HG03469 (cell line): Measurements from ENCODE around the gene LNX2.

ENCODE experiments used
- ATAC-seq: cut with Tn5 transposase; IDR thresholded peaks from one replicate; pipeline ENCODE4 v1.9.1; 2021; ENCODE audit warnings: mild to moderate bottlenecking, moderate library complexity, moderate number of reproducible peaks; ENCODE audit not compliant: unreplicated experiment

The LNX2 gene

DNA sequence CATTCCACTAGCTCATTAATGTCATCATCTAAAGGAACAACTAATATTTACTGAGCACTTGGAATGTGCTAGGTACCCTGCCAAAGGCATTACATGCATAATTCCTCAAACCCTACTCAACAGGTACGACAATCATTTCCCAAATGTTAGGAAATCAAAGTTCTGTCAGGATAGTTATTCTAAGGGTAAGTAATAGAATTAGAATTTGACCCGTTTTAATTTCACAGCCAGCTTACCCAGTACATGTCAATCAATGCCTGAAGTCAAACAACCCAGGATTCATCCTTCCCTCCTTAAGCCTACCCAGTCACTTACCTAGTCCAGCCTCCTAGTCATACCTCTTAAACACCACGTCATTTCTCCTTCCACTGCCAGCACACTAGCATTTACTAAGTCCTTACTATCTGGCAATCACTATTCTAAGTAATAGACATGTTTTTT is 2.4 kb downstream of the LNX2 start:
- no peak for ATAC-seq

DNA sequence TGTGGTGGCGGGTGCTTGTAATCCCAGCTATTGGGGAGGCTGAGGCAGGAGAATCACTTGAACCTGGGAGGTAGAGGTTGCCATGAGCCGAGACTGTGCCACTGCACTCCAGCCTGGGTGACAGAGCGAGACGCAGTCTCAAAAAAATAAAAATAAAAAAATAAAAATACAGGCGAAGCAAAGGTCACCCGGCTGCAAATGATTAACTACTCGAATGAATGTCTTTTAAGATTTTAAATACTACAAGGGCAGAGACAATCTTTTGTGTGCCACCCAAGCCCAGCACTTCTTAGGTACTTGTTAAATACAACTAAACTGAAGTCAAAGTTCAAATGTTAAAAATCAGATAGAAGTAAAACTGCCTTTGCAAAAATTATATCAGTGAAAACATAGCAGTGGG is 6.7 kb downstream of the LNX2 start:
- no peak for ATAC-seq

DNA sequence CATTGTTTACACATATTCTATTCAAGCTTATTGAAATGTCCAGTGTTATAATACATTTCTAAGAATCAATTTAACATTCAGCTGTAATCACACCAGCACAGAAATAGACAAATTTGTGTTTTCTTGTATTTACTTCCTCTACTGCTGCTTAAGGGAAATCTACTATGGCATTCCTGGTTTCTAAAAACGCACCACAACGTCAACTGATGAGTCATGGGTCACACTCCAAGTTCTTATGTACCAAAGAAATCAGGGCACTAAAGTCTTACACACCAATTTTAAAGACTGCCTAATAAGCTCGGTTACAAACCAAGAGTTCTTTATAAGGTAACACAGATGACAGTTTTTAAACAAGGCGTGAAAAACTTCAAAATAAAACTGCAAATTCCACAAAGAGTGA is 13.2 kb downstream of the LNX2 start:
- no peak for ATAC-seq

DNA sequence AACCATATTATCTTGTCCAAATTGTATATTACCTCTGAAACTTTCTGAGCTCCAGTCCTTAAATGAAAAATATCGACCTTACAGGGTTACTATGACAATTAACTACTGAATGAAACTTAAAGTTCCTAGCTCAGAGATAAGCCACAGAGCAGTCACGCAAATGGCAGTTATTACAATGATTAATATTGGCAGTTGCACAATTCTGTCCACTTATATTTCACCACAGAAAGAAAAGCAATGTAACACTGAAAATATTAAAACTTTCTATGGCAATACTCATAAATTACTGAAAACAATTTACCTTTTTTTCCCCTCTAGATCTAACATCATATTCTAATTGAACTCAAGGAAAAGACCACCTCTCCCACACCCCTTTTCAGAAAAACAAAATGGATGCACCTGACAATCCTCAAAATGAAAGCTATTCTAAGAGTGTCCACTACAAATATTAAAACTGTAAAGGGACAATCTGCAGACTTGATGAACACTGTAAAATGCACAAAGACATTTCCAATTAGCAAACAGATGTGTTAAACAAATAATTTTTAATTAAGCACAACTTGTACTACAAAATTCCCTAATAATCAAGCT is 14.6 kb downstream of the LNX2 start:
- no peak for ATAC-seq

DNA sequence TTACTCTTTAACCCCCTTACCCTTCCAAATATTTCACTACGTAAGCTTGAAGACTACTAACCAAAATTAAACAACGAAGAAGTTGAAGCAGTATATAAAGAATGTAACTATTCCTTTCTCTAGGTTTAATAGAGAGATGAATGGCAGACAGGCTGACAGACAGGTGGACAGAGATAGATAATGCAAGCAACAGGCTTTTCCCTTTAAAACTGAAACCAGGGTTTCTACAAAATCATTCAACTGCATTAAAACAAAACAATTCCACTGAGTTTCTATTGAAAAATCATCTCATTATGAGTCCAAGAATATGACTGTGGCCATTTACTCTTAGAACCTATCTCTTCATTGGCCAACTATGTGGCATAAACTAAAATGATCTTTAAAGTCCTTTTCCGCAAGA is 15.2 kb downstream of the LNX2 start:
- no peak for ATAC-seq

DNA sequence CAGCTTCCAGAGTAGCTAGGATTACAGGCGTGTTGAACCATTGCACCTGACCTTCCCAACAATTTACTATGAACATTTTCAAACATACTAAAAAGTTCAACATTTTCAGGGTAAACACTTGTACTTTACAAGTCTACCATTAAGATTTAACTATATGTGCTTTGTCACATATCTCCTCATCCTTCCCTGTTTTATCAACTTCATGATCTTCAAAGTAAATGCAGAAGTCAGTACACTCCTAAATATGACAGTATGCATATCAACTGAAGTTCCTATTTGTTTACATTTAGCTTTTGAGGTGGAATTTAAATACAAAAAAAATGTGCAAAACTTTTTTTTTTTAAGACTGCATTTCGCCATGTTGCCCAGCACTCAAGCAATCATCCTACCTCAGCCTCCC is 18.5 kb downstream of the LNX2 start:
- no peak for ATAC-seq

DNA sequence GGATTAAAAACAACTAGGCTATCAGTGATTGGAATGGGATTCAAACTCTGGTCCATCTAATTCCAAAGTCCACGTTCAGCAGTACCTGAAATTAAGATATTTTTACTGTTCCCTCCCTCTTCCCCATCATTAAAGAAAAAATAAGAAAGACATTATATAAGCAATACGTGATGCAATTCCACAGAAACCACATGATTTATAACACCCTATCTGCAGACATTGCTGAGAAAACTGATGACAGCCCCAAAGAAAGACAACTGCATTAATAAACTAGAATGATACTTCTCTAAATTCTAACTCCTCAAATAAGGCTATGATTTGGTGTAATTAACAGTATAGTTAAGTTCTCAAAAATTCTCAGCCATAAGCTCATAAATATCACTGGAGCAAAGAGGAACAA is 19.1 kb downstream of the LNX2 start:
- ATAC-seq: no peak

DNA sequence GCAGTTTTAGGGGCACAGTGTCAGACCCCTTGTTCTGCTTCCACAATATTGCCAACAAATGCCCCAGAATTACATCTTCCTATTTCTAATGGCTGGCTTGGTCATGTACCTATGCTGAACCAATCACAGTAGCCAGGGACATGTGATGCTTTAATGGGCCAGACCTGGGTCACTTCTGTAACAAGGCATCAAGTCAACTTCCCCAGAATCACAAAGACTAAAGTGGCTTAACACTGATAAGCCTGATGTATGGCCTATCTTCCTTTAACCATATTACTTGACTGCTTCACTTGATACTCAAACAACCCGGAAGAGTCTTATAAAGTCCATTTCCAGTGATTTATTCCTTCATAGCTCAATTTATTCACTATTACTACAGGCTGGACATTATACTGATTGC is 19.6 kb downstream of the LNX2 start:
- no peak for ATAC-seq

DNA sequence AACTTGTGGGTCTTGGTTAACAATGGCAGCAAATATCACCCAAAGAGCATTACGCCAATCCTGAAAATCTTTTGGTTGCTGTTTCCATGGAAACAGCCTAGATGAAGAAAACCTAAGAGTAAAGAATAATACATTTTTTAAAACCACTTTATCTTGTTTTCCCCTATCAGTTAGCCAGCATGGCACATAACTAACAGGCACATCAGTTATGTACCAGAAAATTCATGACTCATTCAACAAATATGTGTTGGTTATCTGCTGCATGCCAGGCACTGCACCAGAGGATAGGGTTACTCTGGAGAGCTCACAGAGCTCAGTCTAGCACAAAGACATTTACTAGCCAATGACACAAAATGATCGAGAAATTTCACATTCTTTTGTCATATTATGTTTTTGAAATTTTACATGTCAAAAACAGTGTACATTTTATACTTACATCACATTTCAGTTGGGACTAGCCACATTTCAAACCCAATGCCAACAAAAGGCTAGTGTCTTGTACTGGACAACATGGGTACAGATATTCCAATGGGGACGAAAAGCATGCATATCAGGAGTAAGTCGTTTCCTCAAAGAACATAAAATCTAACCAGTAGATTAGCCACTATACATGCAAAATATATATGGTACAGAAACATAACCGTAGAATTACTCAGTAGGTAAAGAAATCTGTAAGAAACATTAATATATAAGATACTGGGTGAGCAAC is 20.3 kb downstream of the LNX2 start:
- ATAC-seq: no peak

DNA sequence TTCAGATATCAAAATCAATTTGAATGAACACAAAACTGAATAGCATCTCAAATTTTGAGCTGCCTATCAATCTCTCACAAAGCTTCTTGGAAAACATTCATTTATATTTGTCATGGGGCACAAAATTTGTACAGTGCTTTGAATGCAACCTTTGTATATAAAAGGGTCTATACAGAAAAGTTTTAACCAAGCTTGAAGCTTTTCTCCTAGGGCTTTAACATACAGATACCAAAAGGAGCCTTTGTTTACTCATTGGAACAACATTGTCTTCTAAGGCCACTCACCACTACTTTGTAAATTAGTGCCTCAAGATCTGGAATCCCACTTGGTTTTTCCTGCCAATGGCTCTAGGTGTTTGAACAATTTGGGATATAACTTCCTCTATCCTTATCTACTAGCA is 21.2 kb downstream of the LNX2 start:
- no peak for ATAC-seq

DNA sequence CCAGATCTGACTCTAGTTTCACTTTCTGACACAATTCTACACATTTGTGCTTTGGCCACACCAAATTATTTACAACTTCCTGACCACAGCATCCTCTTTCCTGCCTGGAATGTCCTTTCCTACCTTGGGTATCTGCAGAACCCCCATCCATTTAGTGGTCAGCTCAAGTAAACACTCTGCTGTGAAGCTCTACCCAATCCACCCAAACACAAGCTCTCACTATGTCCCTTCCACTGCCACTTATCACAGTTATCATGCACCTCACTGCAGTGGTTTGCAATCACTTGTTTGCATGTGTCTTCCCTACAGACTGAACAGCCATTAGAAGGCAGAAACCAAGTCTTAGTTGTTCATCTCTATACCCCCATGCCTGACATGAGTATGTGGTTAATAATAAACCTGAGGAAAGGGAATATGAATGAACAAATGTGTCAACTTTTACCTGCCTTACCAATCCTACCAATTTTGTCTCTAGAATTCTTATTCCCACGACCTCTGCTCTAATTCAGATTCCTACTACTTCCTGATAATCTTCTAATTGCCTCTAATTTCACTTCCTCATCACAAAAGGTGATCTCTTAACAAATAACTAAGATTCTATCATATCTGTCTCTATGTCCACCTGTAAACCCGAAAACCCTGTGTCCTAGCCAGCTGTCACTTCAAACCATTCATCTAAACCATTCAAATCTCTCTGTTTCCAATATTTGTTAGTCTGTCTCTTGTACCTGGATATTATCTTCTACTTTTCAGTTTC is 25.1 kb downstream of the LNX2 start:
- no peak for ATAC-seq

DNA sequence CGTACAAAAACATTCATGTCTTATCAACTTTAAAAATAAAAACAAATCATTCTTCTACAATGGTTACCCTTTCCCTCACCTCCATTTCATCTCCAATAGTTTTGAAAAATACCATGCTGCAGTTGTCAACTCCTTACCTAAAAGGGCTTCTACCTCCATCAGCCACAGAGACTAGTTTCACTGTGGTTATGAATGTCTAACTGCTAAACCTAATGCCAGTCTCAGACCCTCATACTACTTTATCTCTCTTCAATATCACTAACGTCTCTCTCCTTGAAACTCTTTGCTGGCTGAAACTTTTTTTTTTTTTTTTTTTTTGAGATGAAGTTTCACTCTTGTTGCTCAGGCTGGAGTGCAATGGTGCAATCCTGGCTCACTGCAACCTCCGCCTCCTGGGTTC is 27.1 kb downstream of the LNX2 start:
- ATAC-seq: no peak

DNA sequence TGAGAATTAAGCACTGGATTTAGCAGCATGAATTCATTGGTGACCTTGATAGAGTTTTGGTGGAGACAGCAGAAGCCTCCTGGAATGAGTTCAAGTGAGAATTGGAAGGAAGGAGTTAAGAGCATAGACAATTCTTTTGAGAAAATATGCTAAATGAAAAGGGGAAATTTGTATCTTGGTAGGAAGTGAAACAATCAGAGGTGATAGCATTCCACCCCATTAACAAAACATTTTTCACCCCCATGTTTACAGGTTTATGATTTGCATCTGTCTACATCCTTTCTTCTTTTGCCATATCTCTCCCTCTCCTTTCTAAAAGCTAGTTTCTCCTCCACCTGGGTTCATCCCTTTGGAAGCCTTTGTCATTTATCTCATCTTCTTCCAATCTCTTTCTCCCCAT is 27.5 kb downstream of the LNX2 start:
- no peak for ATAC-seq

DNA sequence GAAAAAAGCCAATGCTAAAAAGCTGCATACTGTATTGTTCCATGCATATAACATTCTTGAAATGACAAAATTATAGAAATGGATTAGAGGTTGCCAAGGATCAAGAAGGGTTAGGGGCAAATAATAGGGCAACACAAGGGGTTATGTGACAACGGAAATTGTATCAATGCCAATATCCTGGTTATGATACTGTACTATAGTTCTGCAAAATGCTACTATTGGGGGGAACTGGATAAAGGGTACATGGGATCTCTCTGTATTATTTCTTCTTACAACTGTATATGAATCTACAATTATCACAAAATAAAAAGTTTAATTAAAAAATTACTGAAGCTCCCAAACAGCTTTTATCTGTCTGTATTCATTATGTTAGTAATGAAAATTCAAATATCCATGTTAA is 31.9 kb downstream of the LNX2 start:
- no peak for ATAC-seq

DNA sequence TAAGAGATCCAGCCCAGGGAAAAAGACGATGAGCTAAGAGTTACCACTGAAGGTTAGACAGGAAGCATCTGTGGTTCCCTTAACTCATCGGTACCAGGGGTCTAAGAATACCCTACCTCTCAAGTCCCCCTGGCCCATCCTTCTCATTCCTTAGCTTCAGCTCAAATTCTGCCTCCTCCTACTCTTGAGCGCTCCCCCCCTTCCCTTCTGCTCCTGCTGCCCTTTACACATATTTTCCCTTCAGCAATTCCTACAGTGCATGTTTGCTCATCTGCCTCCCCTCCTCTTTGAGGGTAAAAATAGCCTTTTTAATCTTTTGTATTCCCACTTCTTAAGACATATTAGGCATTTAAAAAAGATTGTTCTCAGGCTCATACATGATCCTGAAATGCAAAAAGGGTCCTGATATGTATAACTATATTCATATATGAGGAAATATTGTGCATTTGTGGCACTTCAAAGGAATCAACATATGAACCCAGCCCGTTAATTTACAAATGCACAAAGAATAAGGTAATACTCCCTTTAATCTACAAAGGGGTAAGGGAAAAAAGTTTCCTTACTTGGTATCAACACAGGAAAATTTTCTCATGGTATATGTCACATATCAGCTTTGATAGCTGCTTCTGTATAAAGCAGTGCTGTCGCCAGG is 33.1 kb downstream of the LNX2 start:
- no peak for ATAC-seq

DNA sequence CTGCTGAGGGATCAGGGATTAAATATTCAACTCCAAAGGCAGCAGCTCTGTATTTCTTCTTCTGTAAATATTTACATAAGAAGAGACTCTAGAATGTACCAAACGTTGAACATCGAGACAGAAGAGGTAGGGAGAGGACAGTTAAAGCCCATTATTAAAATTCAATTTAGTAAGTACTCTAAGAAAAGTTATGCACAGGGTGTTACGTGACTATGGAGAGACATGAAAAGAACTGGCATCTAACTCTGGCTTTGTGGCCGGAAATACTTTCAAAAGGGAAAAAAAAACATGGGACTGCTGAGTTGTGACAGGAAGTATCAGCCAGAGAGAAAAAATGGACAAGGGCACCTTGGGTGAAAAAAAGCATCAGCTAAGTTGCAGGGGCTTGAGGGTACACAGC is 36.7 kb downstream of the LNX2 start:
- ATAC-seq: no peak

DNA sequence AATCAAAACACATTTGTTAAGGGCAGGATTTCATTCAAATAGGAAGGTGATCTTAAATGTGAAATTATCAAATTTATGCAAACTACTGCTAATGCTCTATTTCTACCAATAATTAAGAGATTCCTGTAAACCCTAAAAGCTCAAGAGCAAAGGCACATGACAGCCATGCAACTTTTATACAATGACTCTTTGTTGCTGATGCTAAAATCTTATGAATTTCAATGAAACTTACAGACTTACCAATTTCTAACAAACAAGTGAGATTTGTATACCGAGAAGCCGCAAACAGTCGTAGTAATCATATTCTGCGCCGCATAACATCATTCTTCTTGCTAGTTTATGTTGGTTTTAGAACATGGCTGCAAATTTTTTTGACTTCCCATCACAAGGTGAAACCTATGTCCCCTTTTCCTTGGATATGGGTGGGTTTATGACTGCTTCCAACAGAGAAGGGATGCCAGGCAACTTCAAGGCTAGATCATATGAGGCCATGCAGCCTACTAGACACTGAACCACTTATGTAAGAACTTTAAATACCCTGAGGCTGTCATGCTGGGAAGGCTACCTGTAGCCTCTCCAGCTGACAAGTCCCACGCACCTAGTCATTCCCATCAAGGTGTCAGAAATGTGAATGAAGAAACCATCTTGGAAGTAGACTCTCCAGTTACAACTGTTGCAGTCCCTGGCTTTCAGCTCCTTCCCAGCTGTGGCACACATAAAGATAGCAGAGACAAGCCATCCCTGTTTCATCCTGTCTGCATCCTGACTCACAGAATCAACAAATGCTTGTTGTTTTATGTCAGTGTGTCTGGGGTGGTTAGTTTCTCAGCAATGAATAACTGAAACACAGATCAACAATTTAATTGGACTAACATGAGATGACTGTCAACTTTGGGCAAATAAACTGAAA is 42.0 kb downstream of the LNX2 start:
- no peak for ATAC-seq

DNA sequence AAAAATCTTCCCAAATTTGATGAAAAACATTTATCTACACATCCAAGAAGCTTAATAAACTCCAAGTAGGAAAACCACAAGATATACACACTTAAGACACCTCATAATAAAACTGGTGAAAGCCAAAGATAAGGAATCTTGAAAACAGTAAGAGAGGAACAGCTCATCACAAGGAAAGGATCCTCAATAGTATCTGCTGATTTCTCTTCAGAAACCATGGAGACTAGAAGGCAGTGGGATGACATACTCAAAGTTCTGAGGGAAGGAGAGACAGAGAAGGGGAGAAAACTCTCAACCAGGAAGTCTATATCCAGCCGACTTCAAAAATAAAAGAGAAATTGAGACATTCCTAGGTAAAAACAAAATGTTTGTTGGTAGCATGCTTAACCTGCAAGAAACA is 45.7 kb downstream of the LNX2 start:
- ATAC-seq: no peak

DNA sequence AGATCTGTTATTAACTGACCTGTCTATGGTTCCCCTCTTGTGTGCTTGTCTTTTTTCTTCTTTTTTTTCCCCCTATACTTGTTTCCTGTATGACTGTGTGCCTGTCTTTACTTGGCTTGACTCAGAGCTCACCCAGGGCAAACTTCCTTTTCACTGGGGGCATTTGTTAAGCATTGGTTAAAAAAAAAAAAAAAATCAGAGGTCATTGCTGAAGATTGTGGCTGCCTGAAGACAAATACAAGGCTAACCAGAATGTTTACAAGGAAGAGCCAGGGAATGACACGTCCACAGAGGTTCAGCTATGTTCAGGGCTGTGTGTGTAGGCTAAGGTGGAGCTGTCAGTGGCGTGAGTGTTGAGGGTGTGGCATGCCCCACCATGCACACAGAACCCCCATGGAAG is 47.1 kb downstream of the LNX2 start:
- ATAC-seq: no peak

DNA sequence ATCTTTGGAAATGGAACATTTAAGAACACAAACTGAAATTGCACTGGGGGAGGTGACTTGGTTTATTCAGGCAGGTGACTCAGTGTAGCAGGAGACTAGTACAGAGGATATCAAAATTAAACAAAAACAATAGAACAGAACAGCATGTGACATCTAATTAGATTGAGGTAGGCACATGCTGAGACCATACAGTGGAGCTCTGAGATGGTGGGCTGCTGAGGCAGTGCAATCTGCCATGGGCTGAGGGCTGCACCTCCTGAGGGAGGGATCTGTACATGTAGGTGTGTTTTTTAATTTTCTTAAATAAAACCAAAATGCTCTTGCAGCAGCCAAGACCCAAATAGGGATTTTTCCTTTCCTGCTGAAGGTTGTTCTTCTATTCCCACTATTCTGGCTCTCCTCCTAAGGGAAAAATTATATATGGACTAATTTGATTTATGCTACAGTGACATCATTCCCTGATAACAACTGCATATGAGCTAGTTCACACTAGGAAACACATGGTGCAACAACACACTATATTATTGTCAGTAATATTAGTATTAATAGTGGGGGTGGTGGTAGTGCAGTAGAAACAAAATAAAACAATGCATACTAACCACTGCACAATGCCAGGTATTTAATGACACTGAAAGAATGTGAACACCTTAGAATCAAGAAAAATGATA is 48.0 kb downstream of the LNX2 start:
- no peak for ATAC-seq
